Vagina (tissue), 2 donors: ENCODE results near the gene TGFBR2. TPM values are rescaled to one million over a fixed set of nuclear protein-coding genes. Genes with fewer than 3 reads are reported as not detected.

ENCODE experiments used
- DNase-seq, 2 donors: peaks; one replicate each; pipeline ENCODE4 v3.0.0-alpha.2; 2017; ENCODE audit errors: extremely low spot score in 2 of 2
- H3K27ac ChIP-seq: fragments of 200-600 bp; sonication (generic); one replicate; pipeline ENCODE4 v1.5.1; 2019
- H3K27me3 ChIP-seq: fragments of 200-600 bp; sonication (generic); one replicate; pipeline ENCODE4 v1.5.1; 2019
- H3K36me3 ChIP-seq, 2 donors: fragments of 200-600 bp; sonication (generic); one replicate each; pipeline ENCODE4 v1.5.1; 2017 to 2019
- H3K4me1 ChIP-seq: fragments of 200-600 bp; sonication (generic); one replicate; pipeline ENCODE4 v1.5.1; 2019
- H3K4me3 ChIP-seq, 2 donors: fragments of 200-600 bp; sonication (generic); 1 replicate in 1 of 2; 2 replicates in 1 of 2; pipeline ENCODE4 v1.5.1; 2016 to 2019
- H3K9me3 ChIP-seq: fragments of 200-600 bp; sonication (generic); one replicate; pipeline ENCODE4 v1.5.1; 2019
- CTCF ChIP-seq, 3 experiments: fragments of 450-650 bp in 2 of 3; fragments of 200-600 bp in 1 of 3; sonication (generic) in 1 of 3; IDR thresholded peaks; one replicate each; pipeline ENCODE4 v1.5.1; 2017 to 2019; ENCODE audit warnings: antibody characterized with exemption in 3 of 3, mild to moderate bottlenecking in 2 of 3, moderate library complexity in 2 of 3
- POLR2A ChIP-seq, 2 donors: fragments of 450-650 bp; IDR thresholded peaks; one replicate each; pipeline ENCODE4 v1.6.1; 2017; ENCODE audit warnings: antibody characterized with exemption in 2 of 2, mild to moderate bottlenecking in 2 of 2, moderate library complexity in 2 of 2
- POLR2AphosphoS5 ChIP-seq, 2 donors: sonication (generic); formaldehyde crosslinking; IDR thresholded peaks; one replicate each; pipeline ENCODE4 v1.9.0; 2017; ENCODE audit warnings: antibody characterized with exemption in 2 of 2, mild to moderate bottlenecking in 2 of 2, low read depth in 1 of 2; ENCODE audit not compliant: insufficient read depth in 1 of 2
- intact Hi-C: fragments of 100-400 bp; cut with DNase I; formaldehyde crosslinking; loops from one replicate; pipeline ENCODE4 v1.15.1; 2023
- total RNA-seq: library from RNA; depleted of rRNA; stranded (reverse); fragments of >200 nt; gene quantifications from one replicate; pipeline ENCODE4 v1.2.3, GENCODE V29; 2016

TGFBR2 gene
- total RNA-seq, 1 donor from 2014 or later, result 176 TPM

GRCh38 chr3:30631243-30631904, 25.0 kb downstream of the TGFBR2 start:
- Histone ChIP-seq H3K9me3 (no peaks in the 10 kb centered on the region), H3K36me3 (no peaks in the 10 kb centered on the region), H3K27me3 (no peaks in the 10 kb centered on the region), H3K4me1 (peaks cover 99% of the 10 kb centered on the region), H3K4me3 (no peak overlapping the region), H3K27ac (peak overlapping the region; percentile 48)
- no peak for DNase-seq
- TF ChIP-seq POLR2AphosphoS5 (IDR thresholded peaks at IDR 0.05; ENCODE audit: insufficient read depth in 1 of 2, low read depth in 1 of 2) (no peak), CTCF (IDR thresholded peaks at IDR 0.05) (no peak), POLR2A (IDR thresholded peaks at IDR 0.05) (no peak)
- intact Hi-C loops, result no loop called here

GRCh38 chr3:30632065-30632464, 25.7 kb downstream of the TGFBR2 start:
- peak in 1 of 2 donors; percentile 67 for TF ChIP-seq POLR2AphosphoS5 (IDR thresholded peaks at IDR 0.05; ENCODE audit: insufficient read depth in 1 of 2, low read depth in 1 of 2)
- TF ChIP-seq CTCF (IDR thresholded peaks at IDR 0.05), result no peak
- no peak for TF ChIP-seq POLR2A (IDR thresholded peaks at IDR 0.05)
- Histone ChIP-seq H3K4me3 (no peak overlapping the region), H3K36me3 (no peaks in the 10 kb centered on the region), H3K27ac (peak overlapping the region; percentile 48), H3K27me3 (no peaks in the 10 kb centered on the region), H3K9me3 (no peaks in the 10 kb centered on the region), H3K4me1 (peaks cover 94% of the 10 kb centered on the region)
- intact Hi-C loops, result no loop called here
- DNase-seq, result no peak

GRCh38 chr3:30632521-30632920, 26.1 kb downstream of the TGFBR2 start:
- DNase-seq, result no peak
- Histone ChIP-seq H3K4me1 (peaks cover 90% of the 10 kb centered on the region), H3K4me3 (no peak overlapping the region), H3K27ac (peak overlapping the region; percentile 48), H3K9me3 (no peaks in the 10 kb centered on the region), H3K36me3 (no peaks in the 10 kb centered on the region), H3K27me3 (no peaks in the 10 kb centered on the region)
- no peak for TF ChIP-seq POLR2AphosphoS5 (IDR thresholded peaks at IDR 0.05; ENCODE audit: insufficient read depth in 1 of 2, low read depth in 1 of 2)
- TF ChIP-seq CTCF (IDR thresholded peaks at IDR 0.05), result no peak
- TF ChIP-seq POLR2A (IDR thresholded peaks at IDR 0.05), result no peak
- intact Hi-C loops, result no loop called here

- H3K4me3 ChIP-seq, result no peak overlapping the region
- DNase-seq, result no peak
- TF ChIP-seq POLR2AphosphoS5 (IDR thresholded peaks at IDR 0.05; ENCODE audit: insufficient read depth in 1 of 2, low read depth in 1 of 2) (no peak), CTCF (IDR thresholded peaks at IDR 0.05) (no peak), POLR2A (IDR thresholded peaks at IDR 0.05) (no peak)
- no peaks in the 10 kb centered on the region for H3K27me3 ChIP-seq
- H3K4me1 ChIP-seq, result peaks cover 86% of the 10 kb centered on the region
- intact Hi-C loops, result no loop called here
- no peaks in the 10 kb centered on the region for H3K9me3 ChIP-seq
- H3K36me3 ChIP-seq, result no peaks in the 10 kb centered on the region
- peak overlapping the region; percentile 57 for H3K27ac ChIP-seq
Measured at GRCh38 chr3:30633718-30634117, 27.3 kb downstream of the TGFBR2 start.
